Daoy (cell line): ENCODE data around the gene FOXD4L6. TPM values are rescaled to one million over a fixed set of nuclear protein-coding genes. Genes with fewer than 3 reads are reported as not detected.
"Not testable (repeated sequence)": the region's sequence is repeated elsewhere in the genome, so short reads cannot be mapped to it uniquely, and the experiment has no call there.

ENCODE experiments used
- DNase-seq: peaks from one replicate; pipeline ENCODE4 v3.0.0-alpha.2; 2015; ENCODE audit warnings: low read depth
- total RNA-seq: library from RNA; depleted of rRNA; stranded (reverse); fragments of >200 nt; shearing (Covaris generic); gene quantifications from 2 replicates; pipeline ENCODE4 v1.2.3, GENCODE V29; 2014; rRNA removed

FOXD4L6 gene
- total RNA-seq = not detected in 2 replicates

GRCh38 chr9:41128581-41128980 is at the start of gene FOXD4L6:
FOXD4L6 (minus strand) TSS chr9:41128681; CDS start chr9:41128383, 298 bp downstream.
- not testable (repeated sequence) for DNase-seq

GRCh38 chr9:41174994-41175393 is 46.5 kb upstream of the FOXD4L6 start:
- not testable (repeated sequence) for DNase-seq

GRCh38 chr9:41150116-41150515 is 21.6 kb upstream of the FOXD4L6 start:
- not testable (repeated sequence) for DNase-seq

- DNase-seq = not testable (repeated sequence)
Measured at GRCh38 chr9:41141878-41142277, 13.4 kb upstream of the FOXD4L6 start.

- not testable (repeated sequence) for DNase-seq
Measured at GRCh38 chr9:41126746-41127446, 1.6 kb downstream of the FOXD4L6 start.

GRCh38 chr9:41125936-41126335 is 2.5 kb downstream of the FOXD4L6 start:
- not testable (repeated sequence) for DNase-seq

GRCh38 chr9:41125109-41125658 is 3.3 kb downstream of the FOXD4L6 start:
- DNase-seq = not testable (repeated sequence)

- not testable (repeated sequence) for DNase-seq
Measured at GRCh38 chr9:41124250-41125108, 4.0 kb downstream of the FOXD4L6 start.

GRCh38 chr9:41123812-41124211 is 4.7 kb downstream of the FOXD4L6 start:
- not testable (repeated sequence) for DNase-seq

- not testable (repeated sequence) for DNase-seq
Measured at GRCh38 chr9:41123396-41123795, 5.1 kb downstream of the FOXD4L6 start.

GRCh38 chr9:41120696-41121095 is 7.8 kb downstream of the FOXD4L6 start:
- DNase-seq = not testable (repeated sequence)

- not testable (repeated sequence) for DNase-seq
Measured at GRCh38 chr9:41119719-41120118, 8.8 kb downstream of the FOXD4L6 start.

GRCh38 chr9:41119311-41119710 is 9.2 kb downstream of the FOXD4L6 start:
- DNase-seq = not testable (repeated sequence)

- not testable (repeated sequence) for DNase-seq
Measured at GRCh38 chr9:41113348-41113747, 15.1 kb downstream of the FOXD4L6 start.

- not testable (repeated sequence) for DNase-seq
Measured at GRCh38 chr9:41111414-41111813, 17.1 kb downstream of the FOXD4L6 start.

- DNase-seq = peak; percentile 33
Measured at GRCh38 chr9:41110913-41111312, 17.6 kb downstream of the FOXD4L6 start.

GRCh38 chr9:41109253-41109652 is 19.2 kb downstream of the FOXD4L6 start:
- not testable (repeated sequence) for DNase-seq

GRCh38 chr9:41108816-41109215 is 19.7 kb downstream of the FOXD4L6 start:
- not testable (repeated sequence) for DNase-seq

- not testable (repeated sequence) for DNase-seq
Measured at GRCh38 chr9:41106472-41107116, 21.9 kb downstream of the FOXD4L6 start.

GRCh38 chr9:41105557-41106253 is 22.8 kb downstream of the FOXD4L6 start:
- DNase-seq = not testable (repeated sequence)

- DNase-seq = not testable (repeated sequence)
Measured at GRCh38 chr9:41104542-41104941, 23.9 kb downstream of the FOXD4L6 start.
